ENCODE results near the gene DCST1.
A peak's percentile ranks its signal among the peaks of the same experiment; 100 is the strongest.

GRCh38 chr1:155084722-155085503 is 51.3 kb downstream of the DCST1 start:
- TF ChIP-seq TAF1 (IDR thresholded peaks at IDR 0.05; ENCODE audit: borderline replicate concordance, insufficient read depth, low read length) (no peak; the same call in 1 of the 2 replicates), POLR2AphosphoS5 (IDR thresholded peaks at IDR 0.05; ENCODE audit: low read depth, low read length) (peak; percentile 75), REST (IDR thresholded peaks at IDR 0.05; ENCODE audit: insufficient read depth in 1 of 2, low read depth in 2 of 2, low read length in 2 of 2) (no peak), SIN3A (IDR thresholded peaks at IDR 0.05; ENCODE audit: borderline replicate concordance, insufficient read depth, low read length) (0 out of 2 replicates have a peak, but pooled peaks have one; percentile 72), FOXP2 (optimal IDR thresholded peaks at IDR 0.05; ENCODE audit: borderline replicate concordance, extremely low read depth, extremely low read length, insufficient read depth) (no peak)

Data from PFSK-1 (cell line).